ENCODE results near the gene SLX9.
A peak's percentile ranks its signal among the peaks of the same experiment; 100 is the strongest.

Gene SLX9

DNA sequence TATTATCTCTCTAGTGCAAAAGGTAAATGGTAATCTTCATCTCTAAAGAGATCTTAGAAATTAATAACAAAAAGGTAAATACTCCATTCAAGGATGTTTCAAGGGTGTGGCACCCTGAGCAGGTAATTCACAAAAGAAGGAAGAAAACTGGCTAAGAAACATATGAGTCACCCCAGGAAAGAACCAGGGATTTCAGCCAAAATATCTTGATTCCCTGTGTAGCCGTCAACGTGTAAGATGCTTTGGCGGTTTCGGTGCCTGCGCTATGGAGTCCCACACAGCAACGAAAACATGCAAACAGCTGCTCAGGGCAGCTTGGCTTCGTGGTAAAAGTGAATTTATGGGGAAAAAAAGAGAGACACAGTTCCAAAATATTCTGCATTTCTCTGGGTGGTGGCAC, 22.9 kb upstream of the SLX9 start:
- no peak overlapping the region for H3K27ac ChIP-seq (ENCODE audit: low read depth in 2 of 2, low read length in 2 of 2)
- H3K4me3 ChIP-seq (ENCODE audit: low read length in 2 of 2), result no peak overlapping the region
- peaks cover 6 to 14% of the 10 kb centered on the region in 2 donors for H3K4me1 ChIP-seq (ENCODE audit: control insufficient read depth in 2 of 2, insufficient read depth in 2 of 2, low read length in 2 of 2)
- H3K9me3 ChIP-seq (ENCODE audit: control insufficient read depth in 2 of 2, low read length in 2 of 2), result no peaks in the 10 kb centered on the region
- H3K27me3 ChIP-seq (ENCODE audit: control insufficient read depth in 2 of 2, insufficient read depth in 2 of 2, low read length in 2 of 2), result peaks cover 0 to 4% of the 10 kb centered on the region in 2 donors
- no peaks in the 10 kb centered on the region for H3K36me3 ChIP-seq (ENCODE audit: control insufficient read depth in 2 of 2, insufficient read depth in 2 of 2, low read length in 2 of 2)
- H3K9ac ChIP-seq (ENCODE audit: low read depth in 1 of 2, low read length in 2 of 2), result no peak overlapping the region

GRCh38 chr21:44917446-44918106, 22.3 kb upstream of the SLX9 start:
- Histone ChIP-seq H3K27ac (ENCODE audit: low read depth in 2 of 2, low read length in 2 of 2) (no peak overlapping the region), H3K4me1 (ENCODE audit: control insufficient read depth in 2 of 2, insufficient read depth in 2 of 2, low read length in 2 of 2) (peaks cover 3 to 8% of the 10 kb centered on the region in 2 donors), H3K9ac (ENCODE audit: low read depth in 1 of 2, low read length in 2 of 2) (no peak overlapping the region), H3K27me3 (ENCODE audit: control insufficient read depth in 2 of 2, insufficient read depth in 2 of 2, low read length in 2 of 2) (peaks cover 0 to 4% of the 10 kb centered on the region in 2 donors), H3K9me3 (ENCODE audit: control insufficient read depth in 2 of 2, low read length in 2 of 2) (no peaks in the 10 kb centered on the region), H3K4me3 (ENCODE audit: low read length in 2 of 2) (no peak overlapping the region), H3K36me3 (ENCODE audit: control insufficient read depth in 2 of 2, insufficient read depth in 2 of 2, low read length in 2 of 2) (no peaks in the 10 kb centered on the region)

DNA sequence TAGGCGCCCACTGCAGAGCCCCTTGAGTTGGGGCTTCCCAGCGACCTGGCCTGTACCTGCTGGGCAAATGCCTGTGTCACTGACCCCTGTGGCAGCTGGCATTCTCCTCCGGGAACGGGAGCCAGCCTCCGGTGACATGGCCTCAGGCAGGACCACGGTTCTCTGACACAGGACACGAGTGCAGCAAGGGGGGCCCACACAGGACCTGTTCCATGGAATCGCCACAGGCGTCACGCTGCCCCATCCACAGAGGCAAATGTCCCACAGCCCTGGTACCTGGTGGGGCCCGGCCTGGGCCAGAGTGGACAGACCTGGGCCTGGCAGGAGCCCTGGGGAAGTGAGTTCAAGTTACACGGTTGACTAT, 21.7 kb upstream of the SLX9 start:
- H3K36me3 ChIP-seq (ENCODE audit: control insufficient read depth in 2 of 2, insufficient read depth in 2 of 2, low read length in 2 of 2), result no peaks in the 10 kb centered on the region
- H3K27ac ChIP-seq (ENCODE audit: low read depth in 2 of 2, low read length in 2 of 2), result no peak overlapping the region
- H3K9ac ChIP-seq (ENCODE audit: low read depth in 1 of 2, low read length in 2 of 2), result no peak overlapping the region
- peaks cover 0 to 4% of the 10 kb centered on the region in 2 donors for H3K27me3 ChIP-seq (ENCODE audit: control insufficient read depth in 2 of 2, insufficient read depth in 2 of 2, low read length in 2 of 2)
- no peaks in the 10 kb centered on the region for H3K9me3 ChIP-seq (ENCODE audit: control insufficient read depth in 2 of 2, low read length in 2 of 2)
- H3K4me1 ChIP-seq (ENCODE audit: control insufficient read depth in 2 of 2, insufficient read depth in 2 of 2, low read length in 2 of 2), result peaks cover 3 to 8% of the 10 kb centered on the region in 2 donors
- no peak overlapping the region for H3K4me3 ChIP-seq (ENCODE audit: low read length in 2 of 2)

DNA sequence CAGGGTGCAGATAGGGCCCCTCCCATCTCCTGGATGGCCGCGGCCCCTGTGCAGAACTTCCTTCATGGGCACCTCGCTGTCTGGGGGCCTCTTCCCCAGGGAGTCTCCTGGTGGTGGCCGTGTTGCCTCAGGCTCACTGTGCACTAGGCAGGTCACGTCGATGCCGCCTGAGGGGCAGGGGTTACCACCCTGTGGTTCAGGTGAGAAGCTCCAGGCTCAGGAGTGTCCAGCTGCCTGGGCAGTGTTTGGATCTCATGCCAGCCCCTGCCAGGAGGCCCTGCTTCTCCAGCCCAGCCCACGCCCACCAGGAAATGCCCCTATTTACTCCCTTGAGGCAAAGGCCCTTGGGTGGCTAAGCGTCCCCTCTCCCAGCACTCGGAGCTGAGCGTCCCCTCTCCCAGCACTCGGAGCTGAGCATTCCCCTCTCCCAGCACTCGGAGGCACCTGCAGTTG, 21.2 kb upstream of the SLX9 start:
- H3K27ac ChIP-seq (ENCODE audit: low read depth in 2 of 2, low read length in 2 of 2), result no peak overlapping the region
- H3K9me3 ChIP-seq (ENCODE audit: control insufficient read depth in 2 of 2, low read length in 2 of 2), result no peaks in the 10 kb centered on the region
- peaks cover 0 to 4% of the 10 kb centered on the region in 2 donors for H3K4me1 ChIP-seq (ENCODE audit: control insufficient read depth in 2 of 2, insufficient read depth in 2 of 2, low read length in 2 of 2)
- peak overlapping the region in 1 of 2 donors; percentile 48 for H3K4me3 ChIP-seq (ENCODE audit: low read length in 2 of 2)
- H3K36me3 ChIP-seq (ENCODE audit: control insufficient read depth in 2 of 2, insufficient read depth in 2 of 2, low read length in 2 of 2), result no peaks in the 10 kb centered on the region
- H3K9ac ChIP-seq (ENCODE audit: low read depth in 1 of 2, low read length in 2 of 2), result no peak overlapping the region
- H3K27me3 ChIP-seq (ENCODE audit: control insufficient read depth in 2 of 2, insufficient read depth in 2 of 2, low read length in 2 of 2), result peaks cover 0 to 4% of the 10 kb centered on the region in 2 donors

DNA sequence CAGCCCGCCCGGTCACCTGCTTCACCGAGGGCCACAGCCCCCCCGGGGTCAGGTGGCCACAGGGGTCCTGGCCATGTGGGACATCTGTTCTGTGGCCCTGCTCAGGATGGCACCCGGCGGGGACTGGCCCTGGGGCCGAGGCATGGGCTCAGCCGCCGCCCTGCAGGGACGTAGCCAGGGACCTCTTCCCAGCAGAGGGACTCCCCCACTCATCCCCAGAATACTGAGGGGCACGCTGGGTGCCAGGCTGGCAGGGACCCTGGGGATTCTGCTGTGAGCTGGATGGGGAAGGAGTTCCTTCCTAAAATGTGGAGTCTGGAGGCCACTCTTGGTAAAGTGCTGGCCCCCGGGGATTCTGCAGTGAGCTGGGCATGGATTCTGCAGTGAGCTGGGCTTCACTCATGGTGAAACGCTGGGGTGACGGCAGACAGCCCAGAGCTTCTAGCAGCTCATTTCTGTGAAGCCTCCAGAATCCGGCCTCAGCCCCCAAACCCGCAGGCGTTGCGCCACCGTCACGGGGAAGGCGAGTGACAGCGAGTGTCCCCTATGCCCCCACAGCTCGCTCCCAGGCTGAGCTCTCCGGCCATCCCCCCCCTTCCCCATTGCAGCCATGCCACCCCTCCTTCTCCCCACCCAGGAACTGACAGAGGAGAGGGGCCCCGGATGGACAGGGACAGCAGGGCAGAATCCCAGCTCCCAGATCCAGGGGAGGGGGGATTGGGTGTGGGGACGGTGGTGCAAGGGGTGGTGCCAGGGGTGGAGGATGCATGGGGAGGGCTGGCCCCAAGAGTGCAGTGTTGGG, 20.5 kb upstream of the SLX9 start:
- Histone ChIP-seq H3K27ac (ENCODE audit: low read depth in 2 of 2, low read length in 2 of 2) (peak overlapping the region in 1 of 2 donors; percentile 68), H3K9ac (ENCODE audit: low read depth in 1 of 2, low read length in 2 of 2) (no peak overlapping the region), H3K36me3 (ENCODE audit: control insufficient read depth in 2 of 2, insufficient read depth in 2 of 2, low read length in 2 of 2) (no peaks in the 10 kb centered on the region), H3K27me3 (ENCODE audit: control insufficient read depth in 2 of 2, insufficient read depth in 2 of 2, low read length in 2 of 2) (peaks cover 4% of the 10 kb centered on the region in 2 donors), H3K4me3 (ENCODE audit: low read length in 2 of 2) (peak overlapping the region; percentile 46 to 84), H3K9me3 (ENCODE audit: control insufficient read depth in 2 of 2, low read length in 2 of 2) (no peaks in the 10 kb centered on the region), H3K4me1 (ENCODE audit: control insufficient read depth in 2 of 2, insufficient read depth in 2 of 2, low read length in 2 of 2) (peaks cover 0 to 3% of the 10 kb centered on the region in 2 donors)

GRCh38 chr21:44919913-44920693, 19.7 kb upstream of the SLX9 start:
- Histone ChIP-seq H3K9ac (ENCODE audit: low read depth in 1 of 2, low read length in 2 of 2) (peak overlapping the region; percentile 47 to 68), H3K9me3 (ENCODE audit: control insufficient read depth in 2 of 2, low read length in 2 of 2) (no peaks in the 10 kb centered on the region), H3K36me3 (ENCODE audit: control insufficient read depth in 2 of 2, insufficient read depth in 2 of 2, low read length in 2 of 2) (no peaks in the 10 kb centered on the region), H3K4me1 (ENCODE audit: control insufficient read depth in 2 of 2, insufficient read depth in 2 of 2, low read length in 2 of 2) (peaks cover 0 to 3% of the 10 kb centered on the region in 2 donors), H3K27ac (ENCODE audit: low read depth in 2 of 2, low read length in 2 of 2) (peak overlapping the region in 1 of 2 donors; percentile 68), H3K27me3 (ENCODE audit: control insufficient read depth in 2 of 2, insufficient read depth in 2 of 2, low read length in 2 of 2) (peaks cover 4% of the 10 kb centered on the region in 2 donors), H3K4me3 (ENCODE audit: low read length in 2 of 2) (peak overlapping the region; percentile 46 to 84)

DNA sequence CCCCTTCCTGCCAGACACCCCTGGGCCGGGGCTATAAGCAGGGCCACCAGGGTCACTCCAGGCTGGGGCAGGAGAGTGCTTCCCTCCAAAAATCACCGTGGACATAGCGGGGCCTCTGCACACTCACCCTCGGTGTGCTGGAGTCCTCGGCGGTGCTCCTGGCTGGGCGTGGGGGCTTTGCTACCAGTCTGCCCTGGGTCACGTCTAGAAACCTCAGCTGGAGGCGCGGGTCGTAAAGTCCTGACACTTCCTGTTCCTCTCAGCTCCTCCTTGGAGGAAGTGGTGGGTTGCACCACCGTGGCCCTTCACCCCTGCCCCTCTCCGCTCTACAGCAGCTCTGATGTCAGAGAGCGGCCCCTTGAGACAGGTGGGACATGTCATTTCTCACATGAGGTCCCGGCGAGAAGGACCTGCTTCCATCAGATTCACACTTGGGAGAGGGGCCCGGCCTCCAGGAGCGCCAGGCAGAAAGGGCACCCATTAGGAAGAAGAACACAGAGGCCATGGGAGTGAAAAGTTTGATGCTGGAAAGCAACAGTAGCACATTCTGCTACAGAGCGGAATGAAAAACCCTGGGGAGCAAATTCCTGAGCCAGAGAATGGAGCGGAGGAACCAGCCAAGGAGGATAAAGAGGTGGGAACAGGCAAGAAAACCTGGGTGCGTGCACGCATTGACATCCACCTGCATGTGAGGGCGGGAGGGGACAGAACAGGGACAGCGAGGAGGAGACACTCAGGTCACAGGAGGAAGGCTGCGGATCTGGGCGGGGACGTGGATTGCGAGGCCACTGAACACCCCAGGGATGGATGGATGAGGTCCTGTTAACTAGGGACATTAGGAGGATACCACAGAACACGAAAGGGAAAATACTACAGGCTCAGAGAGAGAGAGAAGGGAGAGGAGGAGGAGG, 18.9 kb upstream of the SLX9 start, which contains the start of gene ITGB2:
TSS of gene ITGB2 (minus strand) at position 206 of the 911 bp plus-strand sequence. CDS start 10,117 bp downstream, outside the sequence.
- H3K4me1 ChIP-seq (ENCODE audit: control insufficient read depth in 2 of 2, insufficient read depth in 2 of 2, low read length in 2 of 2), result peaks cover 0 to 3% of the 10 kb centered on the region in 2 donors
- H3K36me3 ChIP-seq (ENCODE audit: control insufficient read depth in 2 of 2, insufficient read depth in 2 of 2, low read length in 2 of 2), result no peaks in the 10 kb centered on the region
- H3K27ac ChIP-seq (ENCODE audit: low read depth in 2 of 2, low read length in 2 of 2), result peak within 1 kb of the TSS in 1 of 2 donors; percentile 68
- peak within 1 kb of the TSS; percentile 46 to 84 for H3K4me3 ChIP-seq (ENCODE audit: low read length in 2 of 2)
- H3K27me3 ChIP-seq (ENCODE audit: control insufficient read depth in 2 of 2, insufficient read depth in 2 of 2, low read length in 2 of 2), result peaks cover 4% of the 10 kb centered on the region in 2 donors
- peak within 1 kb of the TSS; percentile 47 to 68 for H3K9ac ChIP-seq (ENCODE audit: low read depth in 1 of 2, low read length in 2 of 2)
- H3K9me3 ChIP-seq (ENCODE audit: control insufficient read depth in 2 of 2, low read length in 2 of 2), result no peaks in the 10 kb centered on the region

GRCh38 chr21:44921928-44922327, 17.9 kb upstream of the SLX9 start:
- Histone ChIP-seq H3K9me3 (ENCODE audit: control insufficient read depth in 2 of 2, low read length in 2 of 2) (no peaks in the 10 kb centered on the region), H3K27ac (ENCODE audit: low read depth in 2 of 2, low read length in 2 of 2) (no peak overlapping the region), H3K36me3 (ENCODE audit: control insufficient read depth in 2 of 2, insufficient read depth in 2 of 2, low read length in 2 of 2) (no peaks in the 10 kb centered on the region), H3K4me3 (ENCODE audit: low read length in 2 of 2) (no peak overlapping the region), H3K9ac (ENCODE audit: low read depth in 1 of 2, low read length in 2 of 2) (no peak overlapping the region), H3K27me3 (ENCODE audit: control insufficient read depth in 2 of 2, insufficient read depth in 2 of 2, low read length in 2 of 2) (peaks cover 4 to 6% of the 10 kb centered on the region in 2 donors), H3K4me1 (ENCODE audit: control insufficient read depth in 2 of 2, insufficient read depth in 2 of 2, low read length in 2 of 2) (peaks cover 0 to 8% of the 10 kb centered on the region in 2 donors)

- Histone ChIP-seq H3K36me3 (ENCODE audit: control insufficient read depth in 2 of 2, insufficient read depth in 2 of 2, low read length in 2 of 2) (no peaks in the 10 kb centered on the region), H3K4me3 (ENCODE audit: low read length in 2 of 2) (no peak overlapping the region), H3K9me3 (ENCODE audit: control insufficient read depth in 2 of 2, low read length in 2 of 2) (no peaks in the 10 kb centered on the region), H3K27ac (ENCODE audit: low read depth in 2 of 2, low read length in 2 of 2) (no peak overlapping the region), H3K27me3 (ENCODE audit: control insufficient read depth in 2 of 2, insufficient read depth in 2 of 2, low read length in 2 of 2) (peaks cover 7 to 16% of the 10 kb centered on the region in 2 donors), H3K9ac (ENCODE audit: low read depth in 1 of 2, low read length in 2 of 2) (no peak overlapping the region), H3K4me1 (ENCODE audit: control insufficient read depth in 2 of 2, insufficient read depth in 2 of 2, low read length in 2 of 2) (peaks cover 2 to 7% of the 10 kb centered on the region in 2 donors)
Observed at GRCh38 chr21:44923480-44924084, 16.2 kb upstream of the SLX9 start.
